ENCODE results near the gene COPZ2.
"Not testable (repeated sequence)": the region's sequence is repeated elsewhere in the genome, so short reads cannot be mapped to it uniquely, and the experiment has no call there.

Gene COPZ2

DNA sequence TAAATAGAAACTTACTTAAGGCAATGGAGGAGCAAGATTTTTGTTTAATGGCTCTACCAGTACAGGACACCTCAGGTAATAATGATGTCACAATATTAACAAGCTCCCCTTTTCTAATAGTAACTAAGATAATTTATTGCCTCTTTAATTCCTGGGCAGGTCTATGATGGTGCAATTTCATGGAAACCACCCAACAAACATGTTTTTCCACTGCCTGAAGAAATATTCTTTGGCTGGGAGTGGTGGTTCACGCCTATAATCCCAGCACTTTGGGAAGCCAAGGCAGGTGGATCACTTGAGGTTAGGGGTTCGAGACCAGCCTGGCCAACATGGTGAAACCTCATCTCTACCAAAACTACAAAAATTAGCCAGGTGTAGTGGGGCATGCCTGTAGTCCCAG, 30.2 kb upstream of the COPZ2 start:
- 88 to 94% methylated on average over 2 of the region's 2 CpGs for WGBS, 2 experiments
- H3K36me3 ChIP-seq (ENCODE audit: control insufficient read depth, insufficient read depth, low read length) = peaks cover 38% of the 10 kb centered on the region

DNA sequence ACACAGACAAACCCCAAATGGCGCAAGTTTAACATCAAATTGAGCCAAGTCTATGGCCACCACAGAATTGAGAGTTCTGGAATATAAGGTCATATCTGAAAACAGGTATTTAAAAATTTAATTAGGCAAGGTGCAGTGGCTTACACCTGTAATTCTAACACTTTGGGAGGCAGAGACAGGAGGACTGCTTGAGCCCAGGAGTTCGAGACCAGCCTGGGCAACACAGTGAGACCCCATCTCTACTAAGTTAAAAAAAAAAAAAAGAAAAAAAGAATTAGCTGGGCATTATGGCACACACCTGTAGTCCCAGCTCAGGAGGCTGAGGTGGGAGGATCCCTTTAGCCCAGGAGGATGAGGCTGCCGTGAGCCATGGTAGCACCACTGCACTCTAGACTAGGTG, 29.6 kb upstream of the COPZ2 start:
- 95 to 98% methylated on average over 3 of the region's 3 CpGs for WGBS, 2 experiments
- peaks cover 38% of the 10 kb centered on the region for H3K36me3 ChIP-seq (ENCODE audit: control insufficient read depth, insufficient read depth, low read length)
- H3K4me3 ChIP-seq (ENCODE audit: insufficient read depth, low read depth, low read length) = no peak overlapping the region

More for the DNA sequence above, 30.2 kb upstream of the COPZ2 start:
- not testable (repeated sequence) for H3K27ac ChIP-seq (ENCODE audit: insufficient read depth, low read depth, low read length, poor library complexity, severe bottlenecking); H3K9me3 ChIP-seq (ENCODE audit: control insufficient read depth, low read length); H3K27me3 ChIP-seq (ENCODE audit: control insufficient read depth, insufficient read depth, low read length, poor library complexity, severe bottlenecking); H3K4me3 ChIP-seq (ENCODE audit: insufficient read depth, low read depth, low read length); H3K4me1 ChIP-seq (ENCODE audit: control insufficient read depth, insufficient read depth, low read length)

GRCh38 chr17:48066656-48067055, 29.1 kb upstream of the COPZ2 start:
- Histone ChIP-seq H3K36me3 (ENCODE audit: control insufficient read depth, insufficient read depth, low read length) (peaks cover 38% of the 10 kb centered on the region), H3K9me3 (ENCODE audit: control insufficient read depth, low read length) (no peaks in the 10 kb centered on the region), H3K4me3 (ENCODE audit: insufficient read depth, low read depth, low read length) (no peak overlapping the region), H3K27me3 (ENCODE audit: control insufficient read depth, insufficient read depth, low read length, poor library complexity, severe bottlenecking) (no peaks in the 10 kb centered on the region), H3K27ac (ENCODE audit: insufficient read depth, low read depth, low read length, poor library complexity, severe bottlenecking) (no peak overlapping the region), H3K4me1 (ENCODE audit: control insufficient read depth, insufficient read depth, low read length) (no peaks in the 10 kb centered on the region)
- 76 to 88% methylated on average over 1 of the region's 1 CpG for WGBS, 2 experiments

More for the DNA sequence above, 29.6 kb upstream of the COPZ2 start:
- Histone ChIP-seq H3K4me1 (ENCODE audit: control insufficient read depth, insufficient read depth, low read length) (no peaks in the 10 kb centered on the region), H3K9me3 (ENCODE audit: control insufficient read depth, low read length) (no peaks in the 10 kb centered on the region), H3K27ac (ENCODE audit: insufficient read depth, low read depth, low read length, poor library complexity, severe bottlenecking) (no peak overlapping the region), H3K27me3 (ENCODE audit: control insufficient read depth, insufficient read depth, low read length, poor library complexity, severe bottlenecking) (no peaks in the 10 kb centered on the region)

- H3K9me3 ChIP-seq (ENCODE audit: control insufficient read depth, low read length) = no peaks in the 10 kb centered on the region
- no peaks in the 10 kb centered on the region for H3K27me3 ChIP-seq (ENCODE audit: control insufficient read depth, insufficient read depth, low read length, poor library complexity, severe bottlenecking)
- 80 to 93% methylated on average over 1 of the region's 1 CpG for whole genome bisulfite sequencing, 2 experiments
- H3K4me3 ChIP-seq (ENCODE audit: insufficient read depth, low read depth, low read length) = no peak overlapping the region
- H3K4me1 ChIP-seq (ENCODE audit: control insufficient read depth, insufficient read depth, low read length) = no peaks in the 10 kb centered on the region
- no peak overlapping the region for H3K27ac ChIP-seq (ENCODE audit: insufficient read depth, low read depth, low read length, poor library complexity, severe bottlenecking)
- H3K36me3 ChIP-seq (ENCODE audit: control insufficient read depth, insufficient read depth, low read length) = peaks cover 40% of the 10 kb centered on the region
These were observed 28.6 kb upstream of the COPZ2 start for GRCh38 chr17:48066192-48066591.

- peaks cover 28% of the 10 kb centered on the region for H3K36me3 ChIP-seq (ENCODE audit: control insufficient read depth, insufficient read depth, low read length)
- H3K4me3 ChIP-seq (ENCODE audit: insufficient read depth, low read depth, low read length) = no peak overlapping the region
- H3K27me3 ChIP-seq (ENCODE audit: control insufficient read depth, insufficient read depth, low read length, poor library complexity, severe bottlenecking) = no peaks in the 10 kb centered on the region
- WGBS, 2 experiments = 86 to 89% methylated on average over 3 of the region's 3 CpGs
- no peaks in the 10 kb centered on the region for H3K4me1 ChIP-seq (ENCODE audit: control insufficient read depth, insufficient read depth, low read length)
- H3K9me3 ChIP-seq (ENCODE audit: control insufficient read depth, low read length) = no peaks in the 10 kb centered on the region
- no peak overlapping the region for H3K27ac ChIP-seq (ENCODE audit: insufficient read depth, low read depth, low read length, poor library complexity, severe bottlenecking)
These were observed 27.0 kb upstream of the COPZ2 start for GRCh38 chr17:48064638-48065037.

- Histone ChIP-seq H3K4me3 (ENCODE audit: insufficient read depth, low read depth, low read length) (no peak overlapping the region), H3K27me3 (ENCODE audit: control insufficient read depth, insufficient read depth, low read length, poor library complexity, severe bottlenecking) (no peaks in the 10 kb centered on the region), H3K4me1 (ENCODE audit: control insufficient read depth, insufficient read depth, low read length) (no peaks in the 10 kb centered on the region), H3K9me3 (ENCODE audit: control insufficient read depth, low read length) (no peaks in the 10 kb centered on the region), H3K27ac (ENCODE audit: insufficient read depth, low read depth, low read length, poor library complexity, severe bottlenecking) (no peak overlapping the region), H3K36me3 (ENCODE audit: control insufficient read depth, insufficient read depth, low read length) (peaks cover 39% of the 10 kb centered on the region)
- WGBS, 2 experiments = 95 to 96% methylated on average over 7 of the region's 7 CpGs
These were observed 24.7 kb upstream of the COPZ2 start for GRCh38 chr17:48062273-48062672.

DNA sequence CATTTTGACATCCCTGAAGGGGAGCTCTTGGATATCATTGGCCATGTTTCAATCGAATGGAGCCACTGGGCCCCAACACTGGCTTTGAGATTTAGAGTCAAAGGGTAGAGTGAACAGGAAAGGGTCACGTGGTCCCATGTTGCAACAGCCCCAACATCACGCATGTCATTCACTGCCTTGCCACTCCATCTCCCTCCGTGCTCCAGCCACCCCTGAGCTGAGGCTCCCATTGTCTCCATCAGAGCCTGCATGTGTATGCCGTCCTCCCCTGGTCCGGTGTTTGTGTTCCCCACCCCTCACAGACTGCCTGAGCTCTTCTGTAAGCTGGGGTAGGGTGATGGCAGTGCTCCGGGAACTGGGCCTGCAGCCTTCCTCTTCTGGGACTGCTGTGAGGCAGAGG, 22.7 kb upstream of the COPZ2 start:
- H3K36me3 ChIP-seq (ENCODE audit: control insufficient read depth, insufficient read depth, low read length) = peaks cover 40% of the 10 kb centered on the region
- no peak overlapping the region for H3K27ac ChIP-seq (ENCODE audit: insufficient read depth, low read depth, low read length, poor library complexity, severe bottlenecking)
- no peaks in the 10 kb centered on the region for H3K27me3 ChIP-seq (ENCODE audit: control insufficient read depth, insufficient read depth, low read length, poor library complexity, severe bottlenecking)
- no peaks in the 10 kb centered on the region for H3K9me3 ChIP-seq (ENCODE audit: control insufficient read depth, low read length)
- H3K4me3 ChIP-seq (ENCODE audit: insufficient read depth, low read depth, low read length) = no peak overlapping the region
- WGBS, 2 experiments = 89 to 91% methylated on average over 7 of the region's 7 CpGs
- H3K4me1 ChIP-seq (ENCODE audit: control insufficient read depth, insufficient read depth, low read length) = peaks cover 7% of the 10 kb centered on the region

DNA sequence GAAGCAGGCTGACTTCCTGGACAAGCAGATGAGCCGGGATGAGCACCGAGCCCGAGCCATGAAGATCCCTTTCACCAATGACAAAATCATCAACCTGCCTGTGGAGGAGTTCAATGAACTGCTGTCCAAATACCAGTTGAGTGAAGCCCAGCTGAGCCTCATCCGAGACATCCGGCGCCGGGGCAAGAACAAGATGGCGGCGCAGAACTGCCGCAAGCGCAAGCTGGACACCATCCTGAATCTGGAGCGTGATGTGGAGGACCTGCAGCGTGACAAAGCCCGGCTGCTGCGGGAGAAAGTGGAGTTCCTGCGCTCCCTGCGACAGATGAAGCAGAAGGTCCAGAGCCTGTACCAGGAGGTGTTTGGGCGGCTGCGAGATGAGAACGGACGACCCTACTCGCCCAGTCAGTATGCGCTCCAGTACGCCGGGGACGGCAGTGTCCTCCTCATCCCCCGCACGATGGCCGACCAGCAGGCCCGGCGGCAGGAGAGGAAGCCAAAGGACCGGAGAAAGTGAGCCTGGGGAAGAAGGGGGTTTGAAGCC, 21.6 kb upstream of the COPZ2 start:
- no peaks in the 10 kb centered on the region for H3K9me3 ChIP-seq (ENCODE audit: control insufficient read depth, low read length)
- H3K27ac ChIP-seq (ENCODE audit: insufficient read depth, low read depth, low read length, poor library complexity, severe bottlenecking) = no peak overlapping the region
- peaks cover 34% of the 10 kb centered on the region for H3K36me3 ChIP-seq (ENCODE audit: control insufficient read depth, insufficient read depth, low read length)
- WGBS, 2 experiments = 95 to 96% methylated on average over 32 of the region's 32 CpGs
- no peaks in the 10 kb centered on the region for H3K27me3 ChIP-seq (ENCODE audit: control insufficient read depth, insufficient read depth, low read length, poor library complexity, severe bottlenecking)
- no peak overlapping the region for H3K4me3 ChIP-seq (ENCODE audit: insufficient read depth, low read depth, low read length)
- H3K4me1 ChIP-seq (ENCODE audit: control insufficient read depth, insufficient read depth, low read length) = peaks cover 14% of the 10 kb centered on the region

GRCh38 chr17:48058393-48059124, 21.0 kb upstream of the COPZ2 start:
- peaks cover 34% of the 10 kb centered on the region for H3K36me3 ChIP-seq (ENCODE audit: control insufficient read depth, insufficient read depth, low read length)
- no peak overlapping the region for H3K4me3 ChIP-seq (ENCODE audit: insufficient read depth, low read depth, low read length)
- H3K4me1 ChIP-seq (ENCODE audit: control insufficient read depth, insufficient read depth, low read length) = peaks cover 20% of the 10 kb centered on the region
- no peak overlapping the region for H3K27ac ChIP-seq (ENCODE audit: insufficient read depth, low read depth, low read length, poor library complexity, severe bottlenecking)
- WGBS, 2 experiments = 94 to 95% methylated on average over 11 of the region's 11 CpGs
- no peaks in the 10 kb centered on the region for H3K9me3 ChIP-seq (ENCODE audit: control insufficient read depth, low read length)
- H3K27me3 ChIP-seq (ENCODE audit: control insufficient read depth, insufficient read depth, low read length, poor library complexity, severe bottlenecking) = no peaks in the 10 kb centered on the region

- 86 to 88% methylated on average over 4 of the region's 4 CpGs for WGBS, 2 experiments
- Histone ChIP-seq H3K4me3 (ENCODE audit: insufficient read depth, low read depth, low read length) (no peak overlapping the region), H3K9me3 (ENCODE audit: control insufficient read depth, low read length) (no peaks in the 10 kb centered on the region), H3K36me3 (ENCODE audit: control insufficient read depth, insufficient read depth, low read length) (peaks cover 29% of the 10 kb centered on the region), H3K27ac (ENCODE audit: insufficient read depth, low read depth, low read length, poor library complexity, severe bottlenecking) (no peak overlapping the region), H3K4me1 (ENCODE audit: control insufficient read depth, insufficient read depth, low read length) (peaks cover 30% of the 10 kb centered on the region), H3K27me3 (ENCODE audit: control insufficient read depth, insufficient read depth, low read length, poor library complexity, severe bottlenecking) (no peaks in the 10 kb centered on the region)
These were observed 20.0 kb upstream of the COPZ2 start for GRCh38 chr17:48057626-48058025.

Data from ectodermal cell (in vitro differentiated cells).